Tibial artery (tissue), 4 donors: ENCODE measurements around the gene ADSL.
A peak's percentile ranks its signal among the peaks of the same experiment; 100 is the strongest.
"Not testable (repeated sequence)": the region's sequence is repeated elsewhere in the genome, so short reads cannot be mapped to it uniquely, and the experiment has no call there.

Experiments used
- DNase-seq, 2 donors: peaks; one replicate each; pipeline ENCODE4 v3.0.0-alpha.2; 2019
- H3K27ac ChIP-seq, 2 donors: fragments of 200-600 bp; sonication (generic) in 1 of 2; 1 replicate in 1 of 2; 2 replicates in 1 of 2; pipeline ENCODE4 v1.5.1; 2018 to 2019; ENCODE audit warnings: mild to moderate bottlenecking in 1 of 2
- H3K27me3 ChIP-seq, 2 donors: fragments of 200-600 bp; sonication (generic) in 1 of 2; one replicate each; pipeline versions ENCODE4 v1.5.1 to v1.6.0; 2016 to 2019
- H3K36me3 ChIP-seq, 3 donors: fragments of 200-600 bp; sonication (generic) in 2 of 3; one replicate each; pipeline ENCODE4 v1.5.1; 2016 to 2019; ENCODE audit warnings: mild to moderate bottlenecking in 2 of 3
- H3K4me1 ChIP-seq, 4 donors: fragments of 200-600 bp; sonication (generic) in 2 of 4; 1 replicate in 3 of 4; 2 replicates in 1 of 4; pipeline ENCODE4 v1.5.1; 2016 to 2019
- H3K4me3 ChIP-seq, 2 donors: fragments of 200-600 bp; sonication (generic) in 1 of 2; 1 replicate in 1 of 2; 2 replicates in 1 of 2; pipeline ENCODE4 v1.5.1; 2018 to 2019; ENCODE audit warnings: mild to moderate bottlenecking in 2 of 2
- H3K9me3 ChIP-seq, 3 donors: fragments of 200-600 bp; sonication (generic) in 1 of 3; one replicate each; pipeline ENCODE4 v1.5.1; 2016 to 2019
- CTCF ChIP-seq, 2 experiments: fragments of 200-600 bp in 1 of 2; fragments of 450-650 bp in 1 of 2; IDR thresholded peaks; one replicate each; pipeline ENCODE4 v1.5.1; 2017 to 2019; ENCODE audit warnings: antibody characterized with exemption in 2 of 2, mild to moderate bottlenecking in 1 of 2, moderate library complexity in 1 of 2
- intact Hi-C: fragments of 100-400 bp; cut with DNase I; formaldehyde crosslinking; loops from one replicate; pipeline ENCODE4 v1.15.0; 2023; ENCODE audit warnings: low total_unique reads

The ADSL gene

DNA sequence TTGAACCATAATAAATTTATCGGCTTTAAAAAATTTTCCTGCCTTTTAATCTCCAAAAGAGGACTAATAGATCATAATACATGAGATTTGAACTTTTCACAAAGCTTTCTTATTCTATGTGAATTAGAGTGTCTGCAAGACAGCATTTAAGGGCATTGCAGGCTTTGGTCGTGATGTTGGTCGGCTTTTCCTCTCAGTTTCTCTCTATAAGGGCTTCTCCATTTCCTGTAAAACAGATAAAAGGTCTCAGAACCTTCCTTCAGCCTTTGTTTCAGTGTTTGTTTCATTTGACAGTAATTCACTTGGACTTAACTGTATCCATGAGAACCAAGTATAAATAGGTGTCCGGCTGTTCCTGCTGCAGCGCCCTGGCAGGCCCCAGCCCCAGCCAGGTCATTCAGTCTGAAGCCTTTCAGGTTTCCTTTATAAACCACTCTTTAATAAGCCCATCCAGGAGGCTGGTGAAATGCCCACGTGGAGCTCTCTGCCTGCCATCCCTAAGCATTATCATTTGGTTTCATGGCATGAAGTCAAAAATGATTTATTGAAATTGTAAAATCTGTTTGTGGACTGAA, 37.2 kb upstream of the ADSL start:
- DNase-seq, result no peak
- H3K27ac ChIP-seq, result no peak overlapping the region
- peaks cover 0 to 17% (median 11%) of the 10 kb centered on the region in 4 donors for H3K4me1 ChIP-seq
- no peak for TF ChIP-seq CTCF (IDR thresholded peaks at IDR 0.05)
- intact Hi-C loops, result no loop called here
- H3K9me3 ChIP-seq, result no peaks in the 10 kb centered on the region
- H3K4me3 ChIP-seq, result no peak overlapping the region
- no peaks in the 10 kb centered on the region for H3K27me3 ChIP-seq
- H3K36me3 ChIP-seq, result peaks cover 37 to 71% (median 58%) of the 10 kb centered on the region in 3 donors

DNA sequence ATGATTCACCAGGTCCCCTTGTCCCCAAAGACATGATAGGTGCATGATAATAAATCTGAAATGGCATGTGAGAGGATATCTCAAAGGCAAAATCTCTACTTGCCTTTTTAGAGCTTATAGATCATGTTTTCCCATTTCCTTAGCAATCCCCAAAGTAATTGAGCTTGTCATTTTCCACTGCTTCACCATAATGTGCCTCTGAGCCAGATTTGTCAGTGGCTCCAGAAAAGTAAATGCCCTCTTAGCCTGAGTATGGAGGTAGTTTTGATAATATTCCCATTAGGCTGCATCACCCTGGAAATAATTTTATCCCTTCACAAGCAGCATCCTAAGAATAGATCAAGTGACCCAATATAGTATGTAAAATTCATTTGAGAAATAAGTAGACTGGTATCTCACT, 36.7 kb upstream of the ADSL start:
- intact Hi-C loops, result no loop called here
- Histone ChIP-seq H3K4me1 (peaks cover 0 to 17% (median 11%) of the 10 kb centered on the region in 4 donors), H3K36me3 (peaks cover 42 to 76% (median 64%) of the 10 kb centered on the region in 3 donors), H3K9me3 (no peaks in the 10 kb centered on the region), H3K27me3 (no peaks in the 10 kb centered on the region), H3K27ac (peak overlapping the region in 1 of 2 donors; percentile 42), H3K4me3 (no peak overlapping the region)
- no peak for DNase-seq
- TF ChIP-seq CTCF (IDR thresholded peaks at IDR 0.05), result no peak

- H3K4me3 ChIP-seq, result no peak overlapping the region
- no peaks in the 10 kb centered on the region for H3K9me3 ChIP-seq
Observed at GRCh38 chr22:40310081-40310767, 36.1 kb upstream of the ADSL start.

DNA sequence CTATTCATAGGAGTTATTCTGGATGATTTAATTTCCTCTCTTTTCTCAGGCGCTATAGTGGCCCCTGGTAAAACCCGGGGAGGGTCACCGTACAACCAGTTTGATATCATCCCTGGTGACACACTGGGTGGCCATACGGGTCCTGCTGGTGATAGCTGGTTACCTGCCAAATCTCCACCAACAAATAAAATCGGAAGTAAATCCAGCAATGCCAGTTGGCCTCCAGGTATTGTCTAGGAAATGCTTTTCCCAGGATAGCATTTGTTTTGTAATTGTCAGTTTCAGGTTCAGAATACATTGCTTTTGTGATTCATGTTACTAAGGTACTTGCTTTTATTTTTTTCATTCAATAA, 35.6 kb upstream of the ADSL start:
- H3K36me3 ChIP-seq, result peaks cover 53 to 80% (median 69%) of the 10 kb centered on the region in 3 donors
- H3K4me3 ChIP-seq, result no peak overlapping the region
- no peaks in the 10 kb centered on the region for H3K27me3 ChIP-seq
- DNase-seq, result no peak
- H3K27ac ChIP-seq, result peak overlapping the region; percentile 42 to 43
- no peaks in the 10 kb centered on the region for H3K9me3 ChIP-seq
- H3K4me1 ChIP-seq, result peaks cover 0 to 17% (median 11%) of the 10 kb centered on the region in 4 donors
- intact Hi-C loops, result no loop called here
- no peak for TF ChIP-seq CTCF (IDR thresholded peaks at IDR 0.05)

More at GRCh38 chr22:40310081-40310767, 36.1 kb upstream of the ADSL start:
- intact Hi-C loops, result no loop called here
- Histone ChIP-seq H3K27ac (peak overlapping the region; percentile 42 to 43), H3K36me3 (peaks cover 48 to 80% (median 66%) of the 10 kb centered on the region in 3 donors), H3K4me1 (peaks cover 0 to 17% (median 11%) of the 10 kb centered on the region in 4 donors), H3K27me3 (no peaks in the 10 kb centered on the region)
- peak in 1 of 2 donors; percentile 29 for DNase-seq
- no peak for TF ChIP-seq CTCF (IDR thresholded peaks at IDR 0.05)

DNA sequence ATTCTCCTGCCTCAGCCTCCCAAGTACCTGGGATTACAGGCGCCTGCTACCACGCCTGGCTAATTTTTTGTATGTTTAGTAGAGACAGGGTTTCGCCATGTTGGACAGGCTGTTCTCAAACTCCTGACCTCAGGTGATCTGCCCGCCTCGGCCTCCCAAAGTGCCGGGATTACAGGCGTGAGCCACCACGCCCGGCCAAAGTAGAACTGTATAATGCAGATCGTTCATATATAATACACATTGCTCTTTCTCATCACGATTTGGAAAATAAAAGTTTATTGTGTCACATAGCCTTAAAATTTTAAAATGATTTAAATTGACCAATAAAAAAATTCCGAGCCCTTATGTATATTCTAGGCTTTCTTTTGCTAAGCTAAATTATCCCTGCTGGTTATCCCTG, 34.7 kb upstream of the ADSL start:
- H3K9me3 ChIP-seq, H3K4me3 ChIP-seq, H3K27ac ChIP-seq, H3K27me3 ChIP-seq, intact Hi-C loops, DNase-seq: not testable (repeated sequence)
- Histone ChIP-seq H3K36me3 (peaks cover 53 to 84% (median 78%) of the 10 kb centered on the region in 3 donors), H3K4me1 (peaks cover 0 to 17% (median 11%) of the 10 kb centered on the region in 4 donors)

DNA sequence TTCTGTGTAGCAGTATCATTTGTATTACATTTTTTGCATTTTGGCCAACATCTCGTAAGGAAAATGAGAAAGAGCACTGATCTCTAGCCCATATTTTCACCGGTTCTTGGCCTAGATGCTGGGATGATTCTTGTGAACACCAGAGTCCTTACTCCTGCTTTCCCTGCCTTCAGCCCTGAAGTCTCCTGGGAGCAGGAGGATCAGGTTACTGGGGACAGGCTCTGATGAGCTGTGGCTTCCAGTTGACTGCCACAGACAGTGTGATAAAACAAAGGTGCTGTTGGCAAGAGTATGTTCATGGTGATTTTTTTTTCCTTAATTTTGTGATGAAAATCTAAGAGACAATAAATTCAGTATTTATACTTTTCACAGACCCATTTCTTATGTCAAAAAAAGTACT, 34.2 kb upstream of the ADSL start:
- no peak for TF ChIP-seq CTCF (IDR thresholded peaks at IDR 0.05)
- Histone ChIP-seq H3K9me3 (no peaks in the 10 kb centered on the region), H3K36me3 (peaks cover 56 to 88% (median 81%) of the 10 kb centered on the region in 3 donors), H3K4me1 (peaks cover 0 to 17% (median 11%) of the 10 kb centered on the region in 4 donors), H3K27ac (no peak overlapping the region), H3K4me3 (no peak overlapping the region), H3K27me3 (no peaks in the 10 kb centered on the region)
- DNase-seq, result no peak
- intact Hi-C loops, result no loop called here
